ENCODE measurements around the gene TMBIM6.
"Not testable (repeated sequence)": the region's sequence is repeated elsewhere in the genome, so short reads cannot be mapped to it uniquely, and the experiment has no call there.

The TMBIM6 gene

DNA sequence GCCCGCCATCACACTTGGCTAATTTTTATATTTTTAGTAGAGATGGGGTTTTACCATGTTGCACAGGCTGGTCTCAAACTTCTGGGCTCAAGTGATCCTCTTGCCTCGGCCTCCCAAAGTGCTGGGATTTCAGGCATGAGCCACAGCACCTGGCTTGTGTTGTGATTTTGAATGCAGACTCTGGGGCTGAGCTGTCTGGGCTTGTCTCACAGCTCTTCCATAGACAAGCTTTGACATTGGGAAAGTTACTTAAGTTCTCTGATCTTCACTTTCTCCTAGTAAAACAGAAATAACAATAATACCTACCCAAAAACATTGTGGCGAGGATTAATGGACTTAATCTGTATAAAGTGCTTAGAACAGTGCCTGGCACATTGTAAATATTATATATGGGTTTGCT lies 36.0 kb downstream of the TMBIM6 start:
- DNase-seq (ENCODE audit: low spot score), result no peak

DNA sequence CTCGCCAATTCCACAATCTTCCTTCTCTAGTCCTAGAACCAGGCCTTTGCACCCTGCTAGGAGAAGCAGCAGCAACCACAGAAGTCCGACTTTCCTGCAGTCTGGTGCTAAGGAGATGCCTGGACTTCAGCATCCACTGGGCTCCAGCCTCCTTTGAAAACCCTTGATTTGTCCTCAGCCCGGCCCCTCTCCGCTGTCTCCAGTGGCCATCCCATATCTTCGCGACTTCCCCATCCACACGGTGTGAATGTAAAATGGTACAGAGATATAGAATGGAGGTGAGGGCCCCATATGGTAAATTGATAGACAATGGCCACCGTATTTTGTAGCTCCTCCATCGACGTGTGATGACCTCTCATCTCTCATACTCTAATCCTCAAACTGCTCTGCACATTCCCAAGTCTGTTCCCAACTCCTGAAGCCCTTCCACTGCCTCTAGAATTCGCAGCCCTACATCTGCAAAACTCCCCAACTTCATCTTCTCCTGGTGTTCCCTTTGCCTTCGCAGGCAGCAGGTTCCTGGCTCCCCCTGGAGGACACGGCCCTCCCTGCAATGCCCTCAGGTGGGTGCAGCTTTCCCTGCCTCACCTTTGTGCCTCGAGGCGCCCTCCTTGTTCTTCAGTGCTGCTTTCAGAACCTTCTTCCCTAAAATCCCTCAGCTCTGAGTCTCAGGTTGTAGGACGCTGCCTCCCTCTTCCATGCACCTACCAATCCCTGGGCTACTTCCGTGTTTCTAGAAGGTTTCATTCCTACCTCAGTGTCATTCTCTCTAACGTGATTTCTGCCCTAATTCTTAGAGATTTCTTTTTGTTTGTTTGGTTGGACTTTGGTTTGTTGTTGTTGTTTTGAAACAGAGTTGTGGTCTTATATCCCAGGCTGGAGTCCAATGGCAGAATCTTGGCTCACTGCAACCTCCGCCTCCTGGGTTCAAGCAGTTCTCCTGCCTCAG lies 36.7 kb downstream of the TMBIM6 start:
- peak; percentile 62 for DNase-seq (ENCODE audit: low spot score)

DNA sequence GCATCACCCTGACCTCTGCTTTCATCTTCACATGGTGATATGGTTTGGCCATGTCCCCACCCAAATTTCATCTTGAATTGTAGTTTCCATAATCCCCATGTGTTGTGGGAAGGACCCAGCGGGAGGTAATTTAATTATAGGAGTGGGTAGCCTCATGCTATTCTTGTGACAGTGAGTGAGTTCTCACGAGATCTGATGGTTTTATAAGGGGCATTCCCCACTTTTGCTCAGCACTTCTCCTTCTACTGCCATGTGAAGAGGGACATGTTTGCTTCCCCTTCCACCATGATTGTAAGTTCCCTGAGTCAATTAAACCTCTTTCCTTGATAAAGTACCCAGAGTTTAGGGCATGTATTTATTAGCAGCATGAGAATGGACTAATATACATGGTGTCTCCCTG lies 38.2 kb downstream of the TMBIM6 start:
- no peak for DNase-seq (ENCODE audit: low spot score)

DNA sequence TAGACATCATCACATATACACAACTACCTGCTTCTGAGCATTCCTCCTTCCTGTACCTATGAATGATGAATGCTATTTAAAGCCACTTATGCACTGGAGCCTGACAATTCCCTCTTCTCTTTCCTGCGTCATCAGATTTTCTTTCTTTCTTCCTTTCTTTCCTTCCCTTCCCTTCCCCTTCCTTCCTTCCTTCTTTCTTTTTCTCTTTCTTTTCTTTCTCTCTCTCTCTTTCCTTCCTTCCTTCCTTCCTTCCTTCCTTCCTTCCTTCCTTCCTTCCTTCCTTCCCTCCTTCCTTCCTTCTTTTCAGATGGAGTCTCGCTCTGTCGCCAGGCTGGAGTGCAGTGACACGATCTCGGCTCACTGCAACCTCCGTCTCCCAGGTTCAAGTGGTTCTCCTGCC lies 39.6 kb downstream of the TMBIM6 start:
- DNase-seq (ENCODE audit: low spot score), result not testable (repeated sequence)

DNA sequence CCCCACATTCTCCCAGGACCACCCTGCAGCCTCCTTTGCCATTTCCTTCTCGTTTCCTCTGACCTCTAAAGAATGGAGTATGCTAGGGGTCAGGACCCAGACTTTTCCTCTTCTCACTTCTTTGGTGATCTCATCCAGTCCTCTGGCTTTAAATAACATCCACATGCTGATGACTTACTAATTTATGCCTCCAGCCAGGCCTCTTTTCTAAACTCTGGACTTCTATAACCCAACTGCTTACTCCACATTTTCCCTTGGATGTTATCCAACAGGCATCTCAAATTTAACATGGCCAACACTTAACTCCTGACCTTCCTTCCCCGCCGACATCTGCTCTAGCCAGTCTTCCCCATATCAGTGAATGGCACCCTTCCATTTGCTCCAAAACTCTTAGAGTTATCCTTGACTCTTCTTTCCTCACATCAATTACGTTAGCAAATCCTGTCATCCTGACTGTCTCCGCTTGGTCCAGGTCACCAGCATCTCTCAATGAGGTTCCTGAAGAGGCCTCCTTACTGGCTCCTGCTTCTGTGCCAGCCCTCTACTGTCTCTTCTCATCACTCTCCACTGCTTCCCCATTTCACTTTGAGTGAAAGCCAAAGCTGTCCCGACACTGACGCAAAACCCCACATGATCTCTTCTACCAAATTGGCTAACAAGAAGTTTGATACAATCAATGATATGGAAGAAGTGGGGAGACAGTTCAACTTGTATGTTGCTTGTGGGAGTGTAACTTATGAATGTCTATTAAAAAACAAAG lies 42.7 kb downstream of the TMBIM6 start:
- peak; percentile 67 for DNase-seq (ENCODE audit: low spot score)

DNA sequence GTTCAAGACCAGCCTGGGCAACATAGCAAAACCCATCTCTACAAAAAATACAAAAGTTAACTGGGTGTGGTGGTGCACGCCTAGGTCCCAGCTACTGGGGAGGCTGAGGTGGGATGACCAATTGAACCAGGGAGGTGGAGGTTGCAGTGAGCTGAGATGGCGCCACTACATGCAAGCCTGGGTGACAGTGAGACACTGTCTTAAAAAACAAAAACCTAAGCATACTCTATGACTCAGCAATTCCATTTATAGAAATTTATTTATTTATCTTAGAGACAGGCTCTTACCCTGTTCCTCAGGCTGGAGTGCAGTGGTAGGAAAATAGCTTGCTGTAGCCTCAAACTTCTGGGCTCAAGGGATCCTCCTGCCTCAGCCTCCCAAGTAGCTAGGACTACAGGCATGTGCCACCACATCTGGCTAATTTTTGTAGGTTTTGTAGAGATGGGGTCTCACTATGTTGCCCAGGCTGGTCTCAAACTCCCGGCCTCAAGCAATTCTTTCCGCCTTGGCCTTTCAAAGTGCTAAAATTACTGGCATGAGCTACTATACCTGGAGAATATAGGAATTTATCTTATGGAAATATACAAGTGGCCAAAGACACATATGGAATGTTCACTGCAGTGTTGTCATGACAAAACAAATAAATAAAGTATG lies 43.5 kb downstream of the TMBIM6 start:
- DNase-seq (ENCODE audit: low spot score), result no peak

DNA sequence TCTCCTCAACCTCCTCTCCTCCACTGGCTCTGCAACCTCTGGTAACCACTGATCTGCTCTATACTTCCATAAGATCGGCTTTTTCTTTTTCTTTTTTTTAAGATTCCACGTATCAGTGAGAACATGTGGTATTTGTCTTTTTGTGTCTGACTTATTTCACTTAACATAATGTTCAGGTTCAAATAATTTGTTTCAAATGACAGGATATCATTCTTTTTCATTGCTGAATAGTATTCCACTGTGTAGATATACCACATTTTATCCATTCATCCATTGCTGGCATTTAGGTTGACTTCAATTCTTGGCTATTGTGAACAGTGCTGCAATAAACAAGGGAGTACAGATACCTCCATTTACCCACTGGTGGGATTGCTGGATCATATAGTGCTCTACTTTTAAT lies 46.3 kb downstream of the TMBIM6 start:
- no peak for DNase-seq (ENCODE audit: low spot score)

DNA sequence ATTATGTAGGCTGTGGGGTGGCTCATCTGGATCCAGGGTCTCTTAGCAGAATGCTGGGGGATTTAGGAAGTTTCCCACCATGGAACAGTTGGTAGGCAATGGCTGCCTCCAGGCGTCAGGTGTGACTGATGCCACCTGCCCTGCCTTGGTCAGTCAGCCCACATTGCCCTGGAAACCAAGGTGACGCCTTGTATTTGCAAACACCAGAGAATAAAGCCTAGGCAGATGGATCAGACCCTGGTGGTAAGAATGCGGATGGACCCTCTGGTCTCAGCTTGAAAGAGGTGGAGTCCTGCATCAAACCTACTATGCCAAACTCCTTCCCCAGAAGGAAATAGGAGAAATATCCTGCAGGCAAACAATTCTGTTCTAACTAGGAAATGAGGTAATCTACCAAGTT lies 48.6 kb downstream of the TMBIM6 start:
- DNase-seq (ENCODE audit: low spot score), result no peak

DNA sequence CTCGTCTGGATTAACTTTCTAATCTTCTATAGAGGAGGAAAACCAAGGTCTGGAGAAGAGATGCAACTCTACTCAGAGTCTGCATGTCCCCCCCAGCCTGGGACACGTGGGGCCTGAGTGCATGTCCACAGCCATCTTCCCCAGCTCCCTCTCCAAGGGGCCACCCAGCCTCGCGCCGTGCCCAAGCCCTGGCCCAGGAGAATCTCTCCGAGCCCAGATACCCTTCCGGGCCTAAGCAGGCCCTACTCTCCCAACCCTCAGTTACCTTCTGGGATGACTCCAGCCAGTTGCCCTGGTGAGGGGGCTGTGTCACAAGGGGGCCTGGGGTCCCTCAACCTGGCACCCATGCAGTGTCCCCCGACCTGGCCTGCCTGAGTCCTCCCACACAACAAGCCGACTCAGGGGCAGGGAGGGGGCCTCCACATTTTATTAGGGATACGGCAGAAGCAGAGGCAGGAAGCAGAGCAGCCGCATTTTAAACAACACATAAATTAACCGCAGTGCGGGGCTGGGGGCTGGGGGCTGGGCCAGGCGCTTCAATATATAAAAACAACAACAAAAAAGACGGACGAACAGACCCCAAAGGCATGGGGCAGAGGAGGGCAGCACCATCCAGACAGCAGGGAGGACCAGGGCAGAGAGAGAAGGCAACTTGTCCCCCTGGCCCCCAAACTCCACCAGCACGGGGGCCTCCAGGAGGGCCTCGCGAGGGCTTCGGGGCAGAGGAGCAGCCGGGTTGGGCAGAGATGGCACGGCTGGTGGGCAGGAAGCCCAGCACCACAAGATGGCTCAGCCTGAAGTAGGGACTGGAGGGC lies 49.6 kb downstream of the TMBIM6 start:
- DNase-seq (ENCODE audit: low spot score), result no peak

DNA sequence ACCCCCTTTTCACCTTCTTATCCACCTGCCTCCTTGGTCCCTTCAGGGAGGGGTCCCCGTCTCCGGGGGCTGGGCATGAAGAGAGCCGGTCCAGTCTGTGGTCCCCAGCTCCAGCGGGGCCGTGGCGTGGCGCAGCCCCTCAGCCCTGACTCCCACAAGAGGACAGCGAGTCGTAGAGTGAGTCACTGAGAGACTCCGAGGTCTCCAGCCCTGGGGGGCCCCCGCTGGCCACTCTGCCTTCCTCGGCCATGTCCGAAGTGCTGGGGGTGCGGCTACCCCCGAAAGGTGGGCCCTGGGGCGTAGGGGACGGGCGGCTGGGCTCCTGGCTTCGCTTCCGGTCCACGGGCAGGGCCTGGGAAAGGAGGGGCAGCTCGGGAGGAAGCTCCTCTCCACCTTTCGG lies 50.3 kb downstream of the TMBIM6 start:
- no peak for DNase-seq (ENCODE audit: low spot score)

DNA sequence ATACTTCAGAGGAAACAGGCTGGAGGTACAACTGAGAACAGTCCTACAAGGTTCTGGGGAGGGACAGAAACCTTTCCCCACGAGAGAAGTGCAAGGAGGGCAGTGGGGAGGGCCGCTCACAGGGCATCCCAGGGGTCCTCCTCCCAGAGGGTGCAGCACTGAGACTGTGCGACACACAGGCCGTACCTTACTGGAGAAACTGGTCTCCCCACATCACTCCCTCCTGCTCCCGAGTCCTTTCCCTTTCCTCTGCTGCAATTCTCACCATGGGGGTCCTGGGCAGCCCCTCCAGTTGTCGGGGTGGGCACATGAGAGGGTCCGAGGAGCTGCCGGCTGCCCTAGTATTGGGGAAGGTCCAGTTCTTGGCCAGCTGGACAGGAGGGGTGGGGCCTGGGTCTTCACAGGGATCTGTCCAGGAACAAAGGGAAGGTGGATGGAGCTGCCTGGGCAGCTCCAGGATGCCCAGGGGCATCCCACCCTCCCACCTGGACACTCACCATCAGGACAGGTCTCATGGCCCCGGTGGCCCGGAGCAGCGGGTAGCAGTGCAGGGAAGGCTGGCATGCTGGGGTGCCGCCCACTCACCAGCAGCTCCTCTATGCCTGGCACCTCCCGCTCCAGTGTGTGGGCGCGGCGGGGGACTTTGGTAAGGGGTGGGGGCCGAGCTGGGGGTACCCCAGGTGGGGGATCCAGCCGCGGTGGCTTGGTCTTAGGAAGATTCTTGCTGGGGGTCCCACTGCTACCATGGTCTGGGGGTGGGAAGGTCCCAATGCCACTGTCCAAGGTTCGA lies 51.0 kb downstream of the TMBIM6 start:
- no peak for DNase-seq (ENCODE audit: low spot score)

DNA sequence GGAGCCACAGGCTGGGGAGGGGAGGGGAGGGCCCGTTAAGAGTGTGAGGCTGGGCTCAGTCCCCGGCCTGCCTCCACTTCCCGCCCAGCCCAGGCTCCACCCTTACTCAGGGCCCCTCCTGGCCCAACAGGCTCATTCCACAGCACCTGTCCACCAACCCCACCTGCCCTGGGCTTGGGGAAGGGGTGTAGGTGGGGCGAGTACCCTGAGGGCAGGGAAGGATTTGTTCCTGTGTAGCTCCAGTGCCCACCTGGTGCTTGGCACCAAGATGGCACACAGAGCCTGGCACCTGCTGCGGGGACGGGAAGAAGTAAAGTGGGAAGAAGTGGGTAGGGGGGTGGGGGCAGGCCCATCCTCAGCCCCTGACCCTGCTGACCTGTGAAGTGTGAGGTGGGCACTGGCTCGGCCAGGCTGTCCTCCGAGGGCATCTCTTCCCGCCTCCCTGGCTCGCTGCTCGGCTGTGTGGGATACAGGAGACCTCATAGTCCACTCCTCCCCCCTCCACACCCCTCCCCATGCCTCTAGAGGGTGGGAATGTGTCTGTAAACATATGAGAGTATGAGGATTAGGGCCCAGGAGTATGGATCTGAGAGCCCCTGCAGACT lies 51.7 kb downstream of the TMBIM6 start:
- no peak for DNase-seq (ENCODE audit: low spot score)

DNA sequence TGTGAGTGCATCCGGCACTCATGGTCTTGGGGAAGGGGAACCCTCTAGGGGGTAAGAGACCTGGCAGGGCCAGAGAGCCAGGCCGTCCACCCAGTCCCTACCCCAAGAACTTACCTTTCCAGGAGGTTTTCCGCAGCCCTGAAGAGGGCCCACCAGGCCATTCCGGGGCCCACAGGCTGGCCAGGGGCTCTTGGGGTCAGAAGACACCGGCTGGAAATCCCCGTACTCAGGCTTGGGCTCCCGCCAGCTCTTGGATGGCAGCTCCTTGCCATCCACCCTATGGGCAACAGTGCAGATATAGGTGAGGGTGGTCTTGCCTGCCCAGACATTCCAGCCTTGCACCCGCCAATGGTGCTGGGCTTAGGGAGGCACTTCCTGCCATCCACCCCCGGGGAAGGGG lies 52.3 kb downstream of the TMBIM6 start:
- no peak for DNase-seq (ENCODE audit: low spot score)

DNA sequence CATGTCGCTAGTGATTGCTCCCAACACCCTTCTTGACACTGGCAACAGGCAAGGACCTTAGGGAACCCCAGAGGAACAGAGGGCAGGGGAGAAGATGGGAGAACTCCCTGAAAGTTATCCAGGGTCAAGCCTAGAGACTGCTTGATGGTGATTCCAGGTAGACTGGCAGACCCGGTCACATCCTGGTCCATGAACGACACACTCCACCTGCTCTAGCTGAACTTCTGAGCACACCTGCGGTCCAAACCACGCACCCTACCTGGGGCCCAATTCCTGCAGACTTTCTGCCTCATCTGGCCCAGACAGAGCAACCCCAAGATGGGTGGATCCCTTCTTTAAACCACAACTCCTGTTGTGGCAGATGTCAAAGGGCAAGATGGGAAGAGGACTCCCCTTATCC lies 52.7 kb downstream of the TMBIM6 start:
- DNase-seq (ENCODE audit: low spot score), result no peak

DNA sequence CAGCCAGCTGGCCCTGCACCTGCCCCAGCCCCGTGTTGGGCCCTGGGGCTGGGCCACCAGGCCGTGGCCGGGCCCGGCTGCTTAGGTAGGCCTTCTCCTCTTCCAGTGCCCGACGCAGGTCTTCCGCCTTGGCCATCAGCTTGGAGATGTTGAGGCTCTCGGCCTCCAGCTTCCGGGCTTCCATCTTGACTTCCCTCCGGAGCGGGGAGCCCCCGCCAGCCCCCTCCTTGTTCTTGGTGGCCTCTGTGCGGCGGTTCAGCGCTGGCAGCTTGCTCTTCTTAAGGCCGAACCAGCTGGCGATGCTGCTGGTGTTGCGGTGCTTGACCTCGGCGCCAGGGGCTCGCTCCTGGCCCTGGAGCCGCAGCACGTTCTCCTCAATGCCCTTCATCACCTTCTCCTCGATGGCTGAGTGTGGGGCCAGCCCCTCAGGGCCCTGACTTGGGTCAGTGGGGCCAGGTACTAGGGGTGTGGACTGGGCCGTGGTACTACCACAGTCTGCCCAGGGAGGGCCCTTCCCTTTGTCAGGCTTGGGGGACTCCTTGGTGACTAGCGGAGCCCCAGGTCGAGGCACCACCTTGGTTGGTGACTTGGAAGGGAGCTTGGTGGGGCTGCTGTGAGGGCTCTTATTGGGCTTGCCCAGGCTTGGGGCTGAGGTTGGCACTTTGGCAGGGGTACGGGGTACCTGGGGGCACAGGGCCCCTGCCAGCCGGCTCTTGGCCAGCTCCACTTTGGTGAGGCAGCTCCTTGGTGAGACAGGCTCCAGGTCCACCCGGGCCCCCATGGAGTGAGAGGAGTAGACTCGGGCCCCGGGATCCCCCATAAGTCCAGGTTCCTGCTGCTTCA lies 53.7 kb downstream of the TMBIM6 start:
- DNase-seq (ENCODE audit: low spot score), result no peak

DNA sequence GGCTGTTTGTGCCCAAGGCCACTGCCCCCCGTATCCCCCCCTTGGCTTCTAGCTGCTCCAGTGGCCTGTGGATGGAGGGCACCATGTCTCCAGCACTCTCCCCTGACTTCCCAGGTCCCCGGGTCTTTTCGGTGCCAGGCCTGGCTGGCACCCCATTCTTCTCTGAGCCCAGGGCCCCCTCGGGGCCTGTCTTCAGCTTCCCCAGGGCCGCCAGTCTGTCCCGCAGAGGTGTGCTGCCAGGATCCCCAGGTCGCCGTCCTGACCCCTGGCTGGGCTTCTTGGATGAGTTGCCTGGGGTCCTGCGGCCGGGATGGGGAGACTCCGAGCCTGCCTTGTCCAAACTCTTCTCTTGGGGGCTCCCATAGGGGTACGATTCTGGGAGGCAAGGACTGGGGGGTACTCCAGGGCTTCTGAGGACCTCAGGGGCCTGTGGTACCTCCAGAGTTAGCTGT lies 54.3 kb downstream of the TMBIM6 start:
- no peak for DNase-seq (ENCODE audit: low spot score)

DNA sequence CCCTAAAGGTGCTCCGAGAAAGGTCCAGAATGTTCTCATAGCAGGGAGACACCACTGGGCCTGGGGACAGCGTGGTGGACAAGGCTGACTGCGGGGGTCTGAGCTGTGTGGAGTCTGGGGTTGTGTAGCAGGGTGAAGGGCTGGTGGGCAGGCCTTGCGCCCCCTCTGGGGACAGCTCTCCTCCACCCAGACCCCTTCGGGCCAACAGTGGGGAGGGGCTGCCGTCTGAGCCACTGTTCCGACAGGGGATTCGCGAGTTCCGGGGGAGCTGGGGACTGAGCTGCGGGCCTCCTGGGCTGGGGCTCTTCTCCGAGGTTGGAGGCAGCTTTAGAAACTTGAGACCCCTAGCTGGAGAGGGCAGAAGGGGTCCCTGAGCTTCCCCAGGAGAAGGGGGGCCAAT lies 54.8 kb downstream of the TMBIM6 start:
- no peak for DNase-seq (ENCODE audit: low spot score)

DNA sequence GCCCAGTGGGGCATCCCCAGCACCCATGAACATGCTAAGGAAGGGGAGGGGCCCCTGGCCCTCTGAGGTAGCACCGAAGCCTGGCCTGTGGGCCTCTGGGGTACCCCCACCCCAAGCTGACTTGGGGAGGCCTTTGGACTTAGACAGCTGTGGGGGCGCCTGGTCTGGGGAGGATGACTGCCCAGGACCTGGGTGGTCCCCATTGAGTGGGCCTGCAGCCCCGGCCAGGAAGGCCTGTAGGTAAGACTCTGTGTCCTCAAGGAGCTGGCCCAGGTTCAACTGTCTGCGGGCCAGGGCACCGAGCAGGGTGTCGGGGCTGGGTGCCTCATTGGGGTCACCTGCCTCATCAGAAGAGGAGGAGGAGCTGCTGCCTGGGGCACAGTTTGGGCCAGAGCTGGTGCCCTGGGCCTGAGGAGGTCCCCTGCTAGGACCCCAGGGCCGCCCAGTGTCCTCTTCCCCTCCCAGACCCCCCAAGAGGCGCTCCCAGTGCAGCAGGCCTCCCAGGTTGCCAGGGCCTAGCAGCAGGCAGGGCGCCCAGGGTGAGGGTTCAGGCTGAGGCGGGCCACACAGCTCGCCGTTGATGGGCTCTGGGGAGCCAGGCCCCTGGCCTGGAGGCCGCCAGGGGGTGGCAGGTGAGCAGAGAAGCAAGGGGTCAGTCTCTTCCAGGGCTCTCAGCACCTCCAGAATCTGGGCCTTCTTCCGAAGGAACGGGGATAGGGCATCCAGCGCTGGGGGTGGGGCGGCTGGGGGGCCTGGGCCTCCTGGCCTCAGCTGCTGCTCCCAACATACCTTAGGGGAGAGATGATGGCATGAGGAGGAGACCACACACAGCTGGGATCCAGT lies 55.5 kb downstream of the TMBIM6 start:
- DNase-seq (ENCODE audit: low spot score), result no peak

DNA sequence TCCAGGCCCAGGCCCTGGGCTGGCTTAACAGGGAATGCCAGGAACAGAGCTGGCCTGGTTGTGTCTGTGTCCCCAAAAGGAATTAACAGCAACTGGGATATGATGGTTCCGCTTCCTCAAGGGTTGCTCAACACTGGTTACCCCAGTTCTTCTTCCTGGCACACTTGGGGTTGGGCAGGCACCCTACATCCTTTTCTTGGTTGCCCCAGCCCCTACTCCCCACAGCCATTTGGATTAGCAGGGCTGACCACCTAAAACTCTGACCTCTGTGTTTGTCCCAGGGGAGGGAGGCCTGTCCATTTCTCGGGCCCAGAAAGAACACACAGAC lies 56.1 kb downstream of the TMBIM6 start:
- no peak for DNase-seq (ENCODE audit: low spot score)

Measured in AG08395 (cell line).